Measurements from ENCODE around the gene JUND.

DNA sequence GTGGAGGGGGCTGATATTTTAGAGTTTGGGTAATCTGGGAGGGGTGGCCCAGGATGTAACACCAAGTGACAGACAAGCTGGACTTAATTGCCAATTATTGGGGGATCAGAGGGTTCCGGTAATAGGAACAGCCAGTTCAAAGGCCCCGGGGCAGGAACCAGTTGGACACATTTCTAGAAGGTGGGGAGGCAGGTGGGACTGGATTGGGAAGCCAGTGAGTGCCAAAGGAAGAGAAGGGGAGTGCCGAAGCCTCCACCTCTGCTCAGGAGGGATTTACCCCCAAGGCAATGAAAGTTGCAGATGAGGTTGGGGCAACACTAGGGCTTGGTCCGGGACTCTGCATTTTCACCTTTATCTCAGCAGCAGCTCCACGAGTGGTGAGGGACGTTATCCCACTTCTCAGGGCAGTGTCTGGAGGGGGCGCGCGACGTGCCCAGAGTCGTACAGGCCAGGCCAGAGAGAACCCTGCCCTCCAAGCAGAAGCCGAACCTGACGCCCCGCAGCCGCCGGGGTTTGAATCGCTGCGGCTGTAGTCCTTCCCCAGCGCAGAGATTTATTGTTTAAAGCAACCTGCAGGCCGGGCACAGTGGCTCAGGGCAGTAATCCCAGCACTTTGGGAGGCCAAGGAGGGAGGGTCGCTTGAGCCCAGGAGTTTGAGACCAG is 5.7 kb upstream of the JUND start:
- TF ChIP-seq, protein P1, sequence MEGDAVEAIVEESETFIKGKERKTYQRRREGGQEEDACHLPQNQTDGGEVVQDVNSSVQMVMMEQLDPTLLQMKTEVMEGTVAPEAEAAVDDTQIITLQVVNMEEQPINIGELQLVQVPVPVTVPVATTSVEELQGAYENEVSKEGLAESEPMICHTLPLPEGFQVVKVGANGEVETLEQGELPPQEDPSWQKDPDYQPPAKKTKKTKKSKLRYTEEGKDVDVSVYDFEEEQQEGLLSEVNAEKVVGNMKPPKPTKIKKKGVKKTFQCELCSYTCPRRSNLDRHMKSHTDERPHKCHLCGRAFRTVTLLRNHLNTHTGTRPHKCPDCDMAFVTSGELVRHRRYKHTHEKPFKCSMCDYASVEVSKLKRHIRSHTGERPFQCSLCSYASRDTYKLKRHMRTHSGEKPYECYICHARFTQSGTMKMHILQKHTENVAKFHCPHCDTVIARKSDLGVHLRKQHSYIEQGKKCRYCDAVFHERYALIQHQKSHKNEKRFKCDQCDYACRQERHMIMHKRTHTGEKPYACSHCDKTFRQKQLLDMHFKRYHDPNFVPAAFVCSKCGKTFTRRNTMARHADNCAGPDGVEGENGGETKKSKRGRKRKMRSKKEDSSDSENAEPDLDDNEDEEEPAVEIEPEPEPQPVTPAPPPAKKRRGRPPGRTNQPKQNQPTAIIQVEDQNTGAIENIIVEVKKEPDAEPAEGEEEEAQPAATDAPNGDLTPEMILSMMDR (IDR thresholded peaks at IDR 0.05): no peak
- TF ChIP-seq POLR2A (IDR thresholded peaks at IDR 0.05): no peak
